Stimulated activated CD8-positive, alpha-beta memory T cell treated with anti-CD3 and anti-CD28 coated beads, Interleukin-2, amount 100 ng/mL, for 1 hour (primary cell): ENCODE data around the gene LARP4.

Source experiments
- DNase-seq, 2 donors: peaks; one replicate each; pipeline ENCODE4 v3.0.0-alpha.2; 2020; ENCODE audit warnings: low read depth in 2 of 2

The LARP4 gene

GRCh38 chr12:50525422-50525821 lies 124.7 kb downstream of the LARP4 start:
- DNase-seq = no peak

GRCh38 chr12:50527359-50527726 lies 126.7 kb downstream of the LARP4 start:
- DNase-seq = no peak

- no peak for DNase-seq
Measured at GRCh38 chr12:50528800-50529199, 128.1 kb downstream of the LARP4 start.

- no peak for DNase-seq
Measured at GRCh38 chr12:50529345-50529744, 128.7 kb downstream of the LARP4 start.
